GM13976 (cell line): ENCODE measurements around the gene HACE1.
A peak's percentile ranks its signal among the peaks of the same experiment; 100 is the strongest.
"Not testable (repeated sequence)": the region's sequence is repeated elsewhere in the genome, so short reads cannot be mapped to it uniquely, and the experiment has no call there.

Experiments
- DNase-seq: peaks from one replicate; pipeline ENCODE4 v3.0.0; 2012; ENCODE audit warnings: low spot score
- in situ Hi-C: fragments of 300-500 bp; cut with MboI; formaldehyde crosslinking; loops from one replicate; pipeline ENCODE4 v1.12.0; 2022; ENCODE audit warnings: low sequenced_read_pairs, mixed read lengths, inconsistent platforms; ENCODE audit not compliant: unreplicated experiment
- TF ChIP-seq, protein P1 (sequence below): IDR thresholded peaks from 2 replicates; pipeline ENCODE4 v1.5.1; 2012; ENCODE audit warnings: borderline replicate concordance, mild to moderate bottlenecking; ENCODE audit not compliant: insufficient read depth; ENCODE audit errors: extremely low read depth, missing control alignments, control extremely low read depth

HACE1 gene, protein sequence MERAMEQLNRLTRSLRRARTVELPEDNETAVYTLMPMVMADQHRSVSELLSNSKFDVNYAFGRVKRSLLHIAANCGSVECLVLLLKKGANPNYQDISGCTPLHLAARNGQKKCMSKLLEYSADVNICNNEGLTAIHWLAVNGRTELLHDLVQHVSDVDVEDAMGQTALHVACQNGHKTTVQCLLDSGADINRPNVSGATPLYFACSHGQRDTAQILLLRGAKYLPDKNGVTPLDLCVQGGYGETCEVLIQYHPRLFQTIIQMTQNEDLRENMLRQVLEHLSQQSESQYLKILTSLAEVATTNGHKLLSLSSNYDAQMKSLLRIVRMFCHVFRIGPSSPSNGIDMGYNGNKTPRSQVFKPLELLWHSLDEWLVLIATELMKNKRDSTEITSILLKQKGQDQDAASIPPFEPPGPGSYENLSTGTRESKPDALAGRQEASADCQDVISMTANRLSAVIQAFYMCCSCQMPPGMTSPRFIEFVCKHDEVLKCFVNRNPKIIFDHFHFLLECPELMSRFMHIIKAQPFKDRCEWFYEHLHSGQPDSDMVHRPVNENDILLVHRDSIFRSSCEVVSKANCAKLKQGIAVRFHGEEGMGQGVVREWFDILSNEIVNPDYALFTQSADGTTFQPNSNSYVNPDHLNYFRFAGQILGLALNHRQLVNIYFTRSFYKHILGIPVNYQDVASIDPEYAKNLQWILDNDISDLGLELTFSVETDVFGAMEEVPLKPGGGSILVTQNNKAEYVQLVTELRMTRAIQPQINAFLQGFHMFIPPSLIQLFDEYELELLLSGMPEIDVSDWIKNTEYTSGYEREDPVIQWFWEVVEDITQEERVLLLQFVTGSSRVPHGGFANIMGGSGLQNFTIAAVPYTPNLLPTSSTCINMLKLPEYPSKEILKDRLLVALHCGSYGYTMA

GRCh38 chr6:104859225-104860146 is at the start of gene HACE1:
HACE1 (minus strand) TSS chr6:104859919; CDS start chr6:104859642, 277 bp downstream.
- peak; percentile 94 for DNase-seq
- in situ Hi-C loops = no loop called here
- TF ChIP-seq, protein P1, sequence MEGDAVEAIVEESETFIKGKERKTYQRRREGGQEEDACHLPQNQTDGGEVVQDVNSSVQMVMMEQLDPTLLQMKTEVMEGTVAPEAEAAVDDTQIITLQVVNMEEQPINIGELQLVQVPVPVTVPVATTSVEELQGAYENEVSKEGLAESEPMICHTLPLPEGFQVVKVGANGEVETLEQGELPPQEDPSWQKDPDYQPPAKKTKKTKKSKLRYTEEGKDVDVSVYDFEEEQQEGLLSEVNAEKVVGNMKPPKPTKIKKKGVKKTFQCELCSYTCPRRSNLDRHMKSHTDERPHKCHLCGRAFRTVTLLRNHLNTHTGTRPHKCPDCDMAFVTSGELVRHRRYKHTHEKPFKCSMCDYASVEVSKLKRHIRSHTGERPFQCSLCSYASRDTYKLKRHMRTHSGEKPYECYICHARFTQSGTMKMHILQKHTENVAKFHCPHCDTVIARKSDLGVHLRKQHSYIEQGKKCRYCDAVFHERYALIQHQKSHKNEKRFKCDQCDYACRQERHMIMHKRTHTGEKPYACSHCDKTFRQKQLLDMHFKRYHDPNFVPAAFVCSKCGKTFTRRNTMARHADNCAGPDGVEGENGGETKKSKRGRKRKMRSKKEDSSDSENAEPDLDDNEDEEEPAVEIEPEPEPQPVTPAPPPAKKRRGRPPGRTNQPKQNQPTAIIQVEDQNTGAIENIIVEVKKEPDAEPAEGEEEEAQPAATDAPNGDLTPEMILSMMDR = no peak

DNA sequence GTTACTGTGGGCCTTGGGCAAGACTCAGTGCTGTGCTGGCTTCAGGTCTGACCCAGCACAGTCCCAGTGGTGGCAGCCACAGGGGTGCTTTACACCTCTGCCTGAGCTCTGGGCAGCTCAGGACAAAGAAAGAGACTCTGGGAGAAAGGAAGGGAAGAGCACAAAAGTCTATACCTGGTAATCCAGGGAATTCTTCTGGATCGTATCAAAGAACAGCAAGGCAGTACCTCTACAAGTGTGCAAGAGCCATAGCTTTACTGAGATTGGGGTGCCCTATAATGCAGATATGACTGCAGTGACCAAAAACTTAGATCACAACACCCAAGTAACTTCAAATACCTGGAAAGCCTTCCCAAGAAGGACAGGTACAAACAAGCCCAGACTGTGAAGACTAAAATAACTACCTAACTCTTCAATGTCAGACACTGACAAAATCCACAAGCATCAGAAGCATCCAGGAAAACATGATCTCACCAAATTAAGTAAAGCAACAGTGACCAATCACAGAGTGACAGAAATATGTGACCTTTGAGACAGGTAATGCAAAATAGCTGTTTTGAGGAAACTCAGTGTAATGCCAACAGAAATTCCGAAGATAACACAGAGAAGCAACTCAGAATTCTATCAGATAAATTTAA is 49.3 kb upstream of the HACE1 start:
- no peak for DNase-seq
- in situ Hi-C loops = no loop called here

GRCh38 chr6:104908031-104908887 is 48.5 kb upstream of the HACE1 start:
- in situ Hi-C loops = no loop called here
- TF ChIP-seq, protein P1 = no peak
- DNase-seq = no peak

More for the DNA sequence above, 49.3 kb upstream of the HACE1 start:
- TF ChIP-seq, protein P1 = no peak

- in situ Hi-C loops, DNase-seq: not testable (repeated sequence)
Measured at GRCh38 chr6:104898893-104899292, 39.2 kb upstream of the HACE1 start.

- in situ Hi-C loops = no loop called here
- TF ChIP-seq, protein P1 = no peak
- DNase-seq = no peak
Measured at GRCh38 chr6:104896914-104897313, 37.2 kb upstream of the HACE1 start.

DNA sequence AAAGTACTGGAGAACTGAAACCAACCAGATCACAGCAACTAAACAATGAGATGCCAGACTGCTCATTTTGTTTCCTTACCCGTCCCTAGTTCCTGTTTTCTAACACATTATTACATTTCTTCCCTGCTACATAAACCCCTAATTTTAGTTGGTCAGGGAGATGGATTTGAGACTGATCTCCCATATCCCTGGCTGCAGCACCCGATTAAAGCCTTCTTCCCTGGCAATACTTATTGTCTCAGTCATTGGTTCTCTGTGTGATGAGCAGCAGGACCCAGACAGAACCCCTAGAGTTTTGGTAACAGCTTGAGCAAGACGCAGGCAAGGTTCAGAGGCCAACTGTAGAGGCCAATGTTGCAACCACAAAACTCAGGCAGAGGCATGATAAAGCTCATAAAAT is 28.3 kb upstream of the HACE1 start:
- in situ Hi-C loops = no loop called here
- DNase-seq = no peak
- TF ChIP-seq, protein P1 = no peak
